ENCODE measurements around the gene PPP2R3C. TPM values are rescaled to one million over a fixed set of nuclear protein-coding genes. Genes with fewer than 3 reads are reported as not detected.

The PPP2R3C gene
- 36.3 and 49.6 TPM in 2 replicates for total RNA-seq

GRCh38 chr14:35121887-35122695 is at the start of gene PPP2R3C, which contains the start of gene PRORP:
Gene PPP2R3C (minus strand): TSS chr14:35121990. CDS start chr14:35121959, 31 bp downstream.
Gene PRORP (plus strand): TSS chr14:35122552. CDS start chr14:35123246, 694 bp downstream.

GRCh38 chr14:35046048-35046750 is 75.6 kb downstream of the PPP2R3C start, which contains the start of gene FAM177A1:
Gene FAM177A1 (plus strand): TSS chr14:35046272. CDS start chr14:35046464, 192 bp downstream.

Other genes starting within 250 kb of the PPP2R3C start
- gene BAZ1A, start 246.6 kb downstream of the PPP2R3C start, total RNA-seq = 24.4 and 42.8 TPM in 2 replicates
- gene SRP54, start 139.0 kb downstream of the PPP2R3C start, total RNA-seq = 56.1 and 63.9 TPM in 2 replicates
- gene FAM177A1, start 75.7 kb downstream of the PPP2R3C start, total RNA-seq = 38.0 and 39.1 TPM in 2 replicates
- gene PRORP, start 562 bp upstream of the PPP2R3C start, total RNA-seq = 18.7 and 24.6 TPM in 2 replicates
- gene PSMA6, start 170.4 kb upstream of the PPP2R3C start, total RNA-seq = 186 and 210 TPM in 2 replicates

Measured in dermis lymphatic vessel endothelial cell (primary cell).